ENCODE data around the gene TTC33. TPM values are rescaled to one million over a fixed set of nuclear protein-coding genes. Genes with fewer than 3 reads are reported as not detected.

The TTC33 gene
- total RNA-seq, 1 donor from 2014 or later = 52.5 TPM

DNA sequence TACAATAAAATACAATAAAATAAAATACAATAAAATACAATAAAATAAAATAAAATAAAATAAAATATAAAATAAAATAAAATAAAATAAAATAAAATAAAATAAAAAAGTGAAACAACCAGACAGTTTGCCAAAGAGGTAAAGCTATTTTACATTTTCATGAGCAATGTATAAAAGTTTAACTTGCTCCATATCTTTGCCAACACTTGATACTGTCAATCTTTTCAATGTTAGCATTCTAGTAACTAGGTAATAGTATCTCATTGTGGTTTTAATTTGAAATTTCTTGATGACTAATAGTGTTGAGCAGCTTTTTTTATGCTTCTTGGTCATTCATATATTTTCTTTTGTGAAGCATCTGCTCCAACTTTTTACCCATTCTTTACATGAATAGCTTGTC, 17.3 kb downstream of the TTC33 start:
- Histone ChIP-seq H2AFZ (replicated peaks) (no peak overlapping the region), H3K27ac (no peak overlapping the region), H3K4me3 (no peak overlapping the region), H3K36me3 (no peaks in the 10 kb centered on the region), H3K27me3 (no peaks in the 10 kb centered on the region), H4K20me1 (ENCODE audit: low read depth) (peaks cover 11% of the 10 kb centered on the region), H3F3A (ENCODE audit: low read depth) (no peaks in the 10 kb centered on the region), H3K9ac (no peak overlapping the region), H3K4me1 (no peaks in the 10 kb centered on the region), H3K4me2 (no peak overlapping the region), H3K79me2 (ENCODE audit: low read depth) (peaks cover under 1% of the 10 kb centered on the region), H3K9me3 (ENCODE audit: low read depth) (no peaks in the 10 kb centered on the region)
- no peak for TF ChIP-seq EZH2phosphoT487 (IDR thresholded peaks at IDR 0.05)
- no peak for TF ChIP-seq EZH2 (IDR thresholded peaks at IDR 0.05)
- no peak for TF ChIP-seq CTCF (IDR thresholded peaks at IDR 0.05)
- H3K27ac Mint-ChIP-seq = no peak overlapping the region
- H3K9me3 Mint-ChIP-seq = peaks cover 18% of the 10 kb centered on the region
- no peaks in the 10 kb centered on the region for H3K4me1 Mint-ChIP-seq
- peaks cover 34% of the 10 kb centered on the region for H3K36me3 Mint-ChIP-seq
- H3K4me3 Mint-ChIP-seq = no peak overlapping the region
- no peak for DNase-seq (ENCODE audit: low spot score)
- H3K27me3 Mint-ChIP-seq (ENCODE audit: insufficient read depth, low read depth) = peaks cover 2% of the 10 kb centered on the region

- Mint-ChIP-seq H3K9me3 (peaks cover 15% of the 10 kb centered on the region), H3K27me3 (ENCODE audit: insufficient read depth, low read depth) (peaks cover 2% of the 10 kb centered on the region), H3K4me3 (no peak overlapping the region), H3K27ac (no peak overlapping the region), H3K4me1 (no peaks in the 10 kb centered on the region), H3K36me3 (peaks cover 28% of the 10 kb centered on the region)
- no peak overlapping the region for H3K4me3 ChIP-seq
- H2AFZ ChIP-seq (replicated peaks) = no peak overlapping the region
- H3K79me2 ChIP-seq (ENCODE audit: low read depth) = peaks cover 6% of the 10 kb centered on the region
- no peak overlapping the region for H3K27ac ChIP-seq
- H3F3A ChIP-seq (ENCODE audit: low read depth) = no peaks in the 10 kb centered on the region
- peaks cover 16% of the 10 kb centered on the region for H4K20me1 ChIP-seq (ENCODE audit: low read depth)
- no peak overlapping the region for H3K9ac ChIP-seq
- no peaks in the 10 kb centered on the region for H3K9me3 ChIP-seq (ENCODE audit: low read depth)
- TF ChIP-seq EZH2phosphoT487 (IDR thresholded peaks at IDR 0.05) = no peak
- no peak for TF ChIP-seq EZH2 (IDR thresholded peaks at IDR 0.05)
- peak; percentile 74 for TF ChIP-seq CTCF (IDR thresholded peaks at IDR 0.05)
- no peaks in the 10 kb centered on the region for H3K27me3 ChIP-seq
- DNase-seq (ENCODE audit: low spot score) = peak; percentile 37
- H3K4me1 ChIP-seq = no peaks in the 10 kb centered on the region
- no peaks in the 10 kb centered on the region for H3K36me3 ChIP-seq
- H3K4me2 ChIP-seq = no peak overlapping the region
These were observed 19.5 kb downstream of the TTC33 start for GRCh38 chr5:40736103-40736875.

DNA sequence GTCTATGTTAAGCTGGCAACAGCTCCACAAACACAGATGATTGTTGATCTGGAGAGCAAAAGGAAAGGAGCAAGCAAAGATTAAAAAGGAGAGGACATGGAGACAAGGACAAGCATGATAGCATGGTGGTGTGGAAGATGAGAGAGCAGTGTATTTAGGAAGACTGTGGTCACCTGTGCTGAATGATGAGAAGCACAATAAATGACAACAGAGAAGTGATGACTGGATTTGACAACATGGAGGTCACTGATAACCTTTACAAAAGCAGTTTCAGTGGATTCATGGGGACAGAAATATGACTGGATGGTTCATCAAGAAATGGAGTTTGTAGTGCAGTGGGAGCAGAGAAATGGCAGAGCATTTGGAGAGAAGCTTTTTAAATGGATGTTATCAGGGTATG, 20.2 kb downstream of the TTC33 start:
- no peaks in the 10 kb centered on the region for H3K4me1 Mint-ChIP-seq
- H3K9me3 ChIP-seq (ENCODE audit: low read depth) = no peaks in the 10 kb centered on the region
- TF ChIP-seq CTCF (IDR thresholded peaks at IDR 0.05) (no peak), EZH2 (IDR thresholded peaks at IDR 0.05) (no peak), EZH2phosphoT487 (IDR thresholded peaks at IDR 0.05) (no peak)
- H3K27ac ChIP-seq = no peak overlapping the region
- H3F3A ChIP-seq (ENCODE audit: low read depth) = no peaks in the 10 kb centered on the region
- no peaks in the 10 kb centered on the region for H3K36me3 ChIP-seq
- no peak overlapping the region for H3K4me2 ChIP-seq
- peaks cover 2% of the 10 kb centered on the region for H3K27me3 Mint-ChIP-seq (ENCODE audit: insufficient read depth, low read depth)
- no peak for DNase-seq (ENCODE audit: low spot score)
- no peaks in the 10 kb centered on the region for H3K4me1 ChIP-seq
- H3K4me3 ChIP-seq = no peak overlapping the region
- H3K9ac ChIP-seq = no peak overlapping the region
- no peak overlapping the region for H3K27ac Mint-ChIP-seq
- H3K4me3 Mint-ChIP-seq = no peak overlapping the region
- peaks cover 13% of the 10 kb centered on the region for H3K9me3 Mint-ChIP-seq
- no peaks in the 10 kb centered on the region for H3K27me3 ChIP-seq
- H3K36me3 Mint-ChIP-seq = peaks cover 21% of the 10 kb centered on the region
- peaks cover 6% of the 10 kb centered on the region for H3K79me2 ChIP-seq (ENCODE audit: low read depth)
- peaks cover 16% of the 10 kb centered on the region for H4K20me1 ChIP-seq (ENCODE audit: low read depth)
- no peak overlapping the region for H2AFZ ChIP-seq (replicated peaks)
